ENCODE measurements around the gene LYZL6.

DNA sequence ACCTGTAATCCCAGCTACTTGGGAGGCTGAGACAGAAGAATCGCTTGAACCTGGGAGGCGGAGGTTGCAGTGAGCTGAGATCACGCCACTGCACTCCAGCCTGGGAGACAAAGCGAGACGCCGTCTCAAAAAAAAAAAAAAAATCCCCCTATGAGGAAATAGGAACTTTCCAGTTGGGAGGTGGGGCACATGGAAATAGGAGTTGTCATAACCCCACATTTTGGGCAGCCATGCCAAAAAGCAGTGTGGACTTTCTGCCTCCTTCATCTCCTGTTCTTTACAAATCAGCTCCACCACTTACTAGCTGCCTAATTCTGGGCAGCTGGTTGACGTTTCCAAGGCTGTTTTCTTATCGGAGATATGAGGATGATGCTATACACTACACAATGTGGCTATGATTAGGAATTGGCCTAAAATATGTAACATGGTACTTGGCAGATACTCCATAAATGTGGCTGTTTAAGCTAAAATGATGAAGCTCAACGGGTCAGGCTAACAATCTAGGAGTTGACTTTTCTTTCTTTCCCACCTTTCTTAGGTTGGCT is 41.8 kb downstream of the LYZL6 start:
- TF ChIP-seq, protein P1, sequence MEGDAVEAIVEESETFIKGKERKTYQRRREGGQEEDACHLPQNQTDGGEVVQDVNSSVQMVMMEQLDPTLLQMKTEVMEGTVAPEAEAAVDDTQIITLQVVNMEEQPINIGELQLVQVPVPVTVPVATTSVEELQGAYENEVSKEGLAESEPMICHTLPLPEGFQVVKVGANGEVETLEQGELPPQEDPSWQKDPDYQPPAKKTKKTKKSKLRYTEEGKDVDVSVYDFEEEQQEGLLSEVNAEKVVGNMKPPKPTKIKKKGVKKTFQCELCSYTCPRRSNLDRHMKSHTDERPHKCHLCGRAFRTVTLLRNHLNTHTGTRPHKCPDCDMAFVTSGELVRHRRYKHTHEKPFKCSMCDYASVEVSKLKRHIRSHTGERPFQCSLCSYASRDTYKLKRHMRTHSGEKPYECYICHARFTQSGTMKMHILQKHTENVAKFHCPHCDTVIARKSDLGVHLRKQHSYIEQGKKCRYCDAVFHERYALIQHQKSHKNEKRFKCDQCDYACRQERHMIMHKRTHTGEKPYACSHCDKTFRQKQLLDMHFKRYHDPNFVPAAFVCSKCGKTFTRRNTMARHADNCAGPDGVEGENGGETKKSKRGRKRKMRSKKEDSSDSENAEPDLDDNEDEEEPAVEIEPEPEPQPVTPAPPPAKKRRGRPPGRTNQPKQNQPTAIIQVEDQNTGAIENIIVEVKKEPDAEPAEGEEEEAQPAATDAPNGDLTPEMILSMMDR (IDR thresholded peaks at IDR 0.05) = no peak
- TF ChIP-seq EP300 (IDR thresholded peaks at IDR 0.05) (no peak), POLR2A (IDR thresholded peaks at IDR 0.05) (no peak), POLR2AphosphoS5 (IDR thresholded peaks at IDR 0.05) (no peak)

Measured in sigmoid colon (tissue), 4 donors.